Prostate gland (tissue), 2 donors: ENCODE data around the gene CDKN2AIP. TPM values are rescaled to one million over a fixed set of nuclear protein-coding genes. Genes with fewer than 3 reads are reported as not detected.

Experiments used
- DNase-seq: peaks from one replicate; pipeline ENCODE4 v3.0.0-alpha.2; 2019; ENCODE audit warnings: low spot score
- H3K27ac ChIP-seq, 2 donors: fragments of 200-600 bp; sonication (generic); 2 replicates each; pipeline ENCODE4 v1.5.1; 2017 to 2019
- H3K27me3 ChIP-seq: fragments of 200-600 bp; sonication (generic); replicated peaks from 2 replicates; pipeline ENCODE4 v1.5.1; 2019; ENCODE audit not compliant: insufficient read depth
- H3K36me3 ChIP-seq, 2 donors: fragments of 200-600 bp; sonication (generic); 1 replicate in 1 of 2; 2 replicates in 1 of 2; pipeline versions ENCODE4 v1.5.1 to v1.8.1; 2017 to 2019
- H3K4me1 ChIP-seq: fragments of 200-600 bp; sonication (generic); replicated peaks from 2 replicates; pipeline ENCODE4 v1.5.1; 2019
- H3K4me3 ChIP-seq, 2 donors: fragments of 200-600 bp; sonication (generic); 2 replicates each; pipeline ENCODE4 v1.5.1; 2017 to 2019
- H3K9me3 ChIP-seq: fragments of 200-600 bp; sonication (generic); 2 replicates; pipeline ENCODE4 v1.5.1; 2017
- POLR2A ChIP-seq: fragments of 450-650 bp; IDR thresholded peaks from one replicate; pipeline ENCODE4 v1.6.1; 2016; ENCODE audit warnings: antibody characterized with exemption, mild to moderate bottlenecking
- POLR2AphosphoS5 ChIP-seq: sonication (generic); formaldehyde crosslinking; IDR thresholded peaks from one replicate; pipeline ENCODE4 v1.6.1; 2017; ENCODE audit warnings: antibody characterized with exemption
- WGBS: methylation state at CpG from one replicate; pipeline ENCODE4 v1.1.5; 2018; 5-methylcytosine and 5-hydroxymethylcytosine counted together
- intact Hi-C: fragments of 100-400 bp; cut with DNase I; formaldehyde crosslinking; loops from one replicate; pipeline ENCODE4 v1.14.2; 2022
- total RNA-seq, 2 donors: library from RNA; depleted of rRNA; stranded (reverse); fragments of >200 nt; gene quantifications; one replicate each; pipeline ENCODE4 v1.1.0, GENCODE V29; 2016
- TF ChIP-seq, protein P1 (sequence below), 4 experiments: fragments of 200-600 bp in 2 of 4; fragments of 450-650 bp in 2 of 4; sonication (generic) in 2 of 4; IDR thresholded peaks; 1 replicate in 3 of 4; 2 replicates in 1 of 4; pipeline ENCODE4 v1.5.1; 2016 to 2019; ENCODE audit warnings: antibody characterized with exemption in 4 of 4, mild to moderate bottlenecking in 2 of 4, moderate library complexity in 2 of 4

The CDKN2AIP gene
- total RNA-seq, 2 donors from 2014 or later = 22.5 to 27.5 TPM

DNA sequence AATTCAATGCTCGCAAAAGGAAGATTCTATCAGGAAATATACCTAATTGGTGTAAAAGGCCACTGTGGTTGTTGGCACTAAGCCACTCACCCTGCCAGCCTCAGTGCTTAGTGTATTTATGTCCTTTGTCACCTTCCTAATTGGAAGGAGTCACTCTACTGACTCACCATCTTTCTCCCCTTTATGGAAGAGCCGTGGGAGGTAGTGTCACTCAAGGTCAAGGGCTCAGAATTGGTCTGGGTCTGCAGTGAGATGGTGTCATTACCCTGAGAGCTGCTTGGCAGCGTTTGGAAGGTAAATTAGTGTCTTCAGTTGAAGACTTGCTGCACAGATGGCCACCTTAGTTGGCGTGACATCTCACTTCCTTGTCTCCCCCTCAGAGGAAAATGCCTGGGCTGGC lies 41.7 kb upstream of the CDKN2AIP start:
- TF ChIP-seq, protein P1, sequence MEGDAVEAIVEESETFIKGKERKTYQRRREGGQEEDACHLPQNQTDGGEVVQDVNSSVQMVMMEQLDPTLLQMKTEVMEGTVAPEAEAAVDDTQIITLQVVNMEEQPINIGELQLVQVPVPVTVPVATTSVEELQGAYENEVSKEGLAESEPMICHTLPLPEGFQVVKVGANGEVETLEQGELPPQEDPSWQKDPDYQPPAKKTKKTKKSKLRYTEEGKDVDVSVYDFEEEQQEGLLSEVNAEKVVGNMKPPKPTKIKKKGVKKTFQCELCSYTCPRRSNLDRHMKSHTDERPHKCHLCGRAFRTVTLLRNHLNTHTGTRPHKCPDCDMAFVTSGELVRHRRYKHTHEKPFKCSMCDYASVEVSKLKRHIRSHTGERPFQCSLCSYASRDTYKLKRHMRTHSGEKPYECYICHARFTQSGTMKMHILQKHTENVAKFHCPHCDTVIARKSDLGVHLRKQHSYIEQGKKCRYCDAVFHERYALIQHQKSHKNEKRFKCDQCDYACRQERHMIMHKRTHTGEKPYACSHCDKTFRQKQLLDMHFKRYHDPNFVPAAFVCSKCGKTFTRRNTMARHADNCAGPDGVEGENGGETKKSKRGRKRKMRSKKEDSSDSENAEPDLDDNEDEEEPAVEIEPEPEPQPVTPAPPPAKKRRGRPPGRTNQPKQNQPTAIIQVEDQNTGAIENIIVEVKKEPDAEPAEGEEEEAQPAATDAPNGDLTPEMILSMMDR (IDR thresholded peaks at IDR 0.05) = no peak
- TF ChIP-seq POLR2AphosphoS5 (no peak), POLR2A (no peak)

DNA sequence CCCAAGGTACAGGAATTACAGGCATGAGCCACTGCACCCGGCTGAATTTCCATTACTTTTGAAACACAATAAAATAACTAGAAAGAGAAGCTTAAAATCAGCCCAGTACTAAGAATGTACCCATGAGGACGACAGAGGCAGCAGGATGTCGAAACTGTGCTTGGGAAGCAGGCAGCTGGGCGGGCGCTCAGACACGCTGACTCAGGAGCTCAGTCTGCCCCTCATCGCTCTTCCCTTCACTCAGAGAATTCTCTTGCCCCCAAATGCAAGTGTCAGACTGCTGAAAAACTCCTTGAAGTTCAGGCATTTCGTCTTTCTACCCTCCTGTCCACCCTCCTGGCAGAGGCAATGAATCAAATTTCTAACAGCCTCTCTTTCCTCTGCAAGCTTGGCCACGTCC lies 41.0 kb upstream of the CDKN2AIP start:
- Histone ChIP-seq H3K27me3 (no peaks in the 10 kb centered on the region), H3K4me3 (no peak overlapping the region), H3K36me3 (no peaks in the 10 kb centered on the region), H3K9me3 (no peaks in the 10 kb centered on the region), H3K4me1 (no peaks in the 10 kb centered on the region), H3K27ac (no peak overlapping the region)
- WGBS = 86% methylated on average over 9 of the region's 9 CpGs
- TF ChIP-seq POLR2A = no peak
- no peak for TF ChIP-seq POLR2AphosphoS5
- TF ChIP-seq, protein P1 (IDR thresholded peaks at IDR 0.05) = no peak
- intact Hi-C loops = loop anchor here (10.0 kb wide), 1 partner anchor 469 kb away; no protein-coding TSS in a partner anchor
- DNase-seq = no peak

More for the DNA sequence above, 41.7 kb upstream of the CDKN2AIP start:
- WGBS = 79% methylated on average over 4 of the region's 4 CpGs
- Histone ChIP-seq H3K36me3 (no peaks in the 10 kb centered on the region), H3K27me3 (no peaks in the 10 kb centered on the region), H3K27ac (no peak overlapping the region), H3K4me3 (no peak overlapping the region), H3K9me3 (no peaks in the 10 kb centered on the region), H3K4me1 (peaks cover 3% of the 10 kb centered on the region)
- DNase-seq = no peak
- intact Hi-C loops = loop anchor here (10.0 kb wide), 1 partner anchor 468 kb away; no protein-coding TSS in a partner anchor

DNA sequence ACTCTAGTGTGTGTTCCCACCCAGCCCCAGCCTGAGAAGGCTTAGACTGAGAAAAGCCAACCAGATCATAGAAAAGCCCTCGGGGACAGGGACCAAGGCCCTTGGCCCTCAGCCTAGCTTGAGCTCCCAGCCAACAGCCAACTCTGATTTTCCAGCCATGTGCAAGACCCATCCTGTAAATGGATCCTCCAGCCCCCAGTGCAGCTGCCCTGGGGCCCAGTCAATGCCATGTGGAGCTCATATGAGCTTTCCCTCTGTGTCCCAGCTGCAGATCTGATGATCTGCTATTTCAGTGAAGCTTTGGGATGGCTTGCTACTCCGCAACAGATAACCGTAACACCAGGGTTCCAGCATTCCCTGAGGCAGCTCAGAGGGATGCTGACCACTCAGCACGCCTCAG lies 40.5 kb upstream of the CDKN2AIP start:
- H3K27ac ChIP-seq = no peak overlapping the region
- intact Hi-C loops = loop anchor here (10.0 kb wide), 1 partner anchor 469 kb away; no protein-coding TSS in a partner anchor
- no peaks in the 10 kb centered on the region for H3K9me3 ChIP-seq
- H3K36me3 ChIP-seq = no peaks in the 10 kb centered on the region
- no peak for DNase-seq
- 85% methylated on average over 4 of the region's 4 CpGs for WGBS
- H3K4me1 ChIP-seq = no peaks in the 10 kb centered on the region
- no peak overlapping the region for H3K4me3 ChIP-seq
- no peaks in the 10 kb centered on the region for H3K27me3 ChIP-seq
- TF ChIP-seq, protein P1 (IDR thresholded peaks at IDR 0.05) = no peak
- TF ChIP-seq POLR2A (no peak), POLR2AphosphoS5 (no peak)

DNA sequence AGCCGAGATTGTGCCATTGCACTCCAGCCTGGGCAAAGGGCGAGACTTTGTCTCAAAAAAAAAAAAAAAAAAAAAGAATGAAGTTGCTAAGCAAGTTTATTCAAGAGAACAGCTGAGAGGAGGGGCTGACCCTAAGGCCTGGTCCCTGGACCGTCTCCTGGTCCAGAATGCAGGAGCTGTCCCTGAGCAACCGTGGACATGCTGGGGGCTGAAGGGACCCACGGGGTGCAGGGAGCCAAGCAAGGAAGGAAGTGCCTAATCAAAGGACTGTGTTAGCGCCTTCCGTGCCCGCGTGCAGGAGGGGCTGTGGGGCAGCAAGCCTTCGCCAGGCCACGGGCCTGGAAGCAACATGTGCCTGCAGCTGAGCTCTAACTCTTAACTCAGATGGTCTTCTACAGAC lies 39.1 kb upstream of the CDKN2AIP start:
- WGBS = 88% methylated on average over 11 of the region's 11 CpGs
- Histone ChIP-seq H3K36me3 (no peaks in the 10 kb centered on the region), H3K4me1 (no peaks in the 10 kb centered on the region), H3K4me3 (no peak overlapping the region), H3K9me3 (no peaks in the 10 kb centered on the region), H3K27ac (no peak overlapping the region), H3K27me3 (no peaks in the 10 kb centered on the region)
- no peak for DNase-seq
- TF ChIP-seq, protein P1 (IDR thresholded peaks at IDR 0.05) = no peak
- TF ChIP-seq POLR2AphosphoS5 (no peak), POLR2A (no peak)
- intact Hi-C loops = loop anchor here (10.0 kb wide), 1 partner anchor 471 kb away; no protein-coding TSS in a partner anchor

DNA sequence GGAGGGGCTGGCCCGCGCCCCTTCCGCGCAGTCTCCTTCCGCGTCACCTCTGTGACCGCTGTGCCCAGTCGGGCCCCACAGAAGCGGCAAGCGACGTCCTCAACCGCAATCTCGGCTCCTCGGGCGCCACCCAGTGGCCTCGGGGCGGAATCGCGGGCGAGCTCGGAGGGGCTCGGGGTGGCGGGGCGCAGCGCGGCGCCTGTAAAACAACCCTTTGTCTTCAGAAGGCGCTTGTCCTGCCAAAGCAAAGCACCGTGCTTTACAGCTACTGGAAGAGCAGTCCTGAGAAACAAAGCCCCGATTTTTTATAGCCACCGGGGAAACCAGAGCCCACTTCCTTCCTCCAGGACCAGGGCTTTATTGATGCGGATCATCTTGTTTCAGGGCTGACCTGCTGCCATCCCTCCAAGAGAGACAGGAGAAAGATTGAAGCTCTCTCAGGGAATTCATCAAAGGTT lies 37.3 kb upstream of the CDKN2AIP start:
- H3K4me3 ChIP-seq = peak overlapping the region; percentile 20 to 25
- no peaks in the 10 kb centered on the region for H3K27me3 ChIP-seq
- WGBS = under 1% methylated on average over 21 of the region's 32 CpGs
- no peaks in the 10 kb centered on the region for H3K9me3 ChIP-seq
- TF ChIP-seq POLR2AphosphoS5 (peak; percentile 53), POLR2A (no peak)
- TF ChIP-seq, protein P1 (IDR thresholded peaks at IDR 0.05) = peak; percentile 71 to 94 (median 88)
- no peaks in the 10 kb centered on the region for H3K4me1 ChIP-seq
- no peaks in the 10 kb centered on the region for H3K36me3 ChIP-seq
- H3K27ac ChIP-seq = peak overlapping the region; percentile 64 to 77
- intact Hi-C loops = loop anchor here (10.0 kb wide), 1 partner anchor 472 kb away; no protein-coding TSS in a partner anchor
- DNase-seq = peak; percentile 75
